T-helper 17 cell (primary cell): Measurements from ENCODE around the gene CLIP4. TPM values are rescaled to one million over a fixed set of nuclear protein-coding genes. Genes with fewer than 3 reads are reported as not detected.

Experiments
- ATAC-seq: fragments of 150-1000 bp; cut with Tn5 transposase; 2 replicates; pipeline ENCODE4 v1.10.0; 2021; ENCODE audit warnings: mild to moderate bottlenecking, moderate library complexity
- DNase-seq, 3 donors: peaks; one replicate each; pipeline versions ENCODE4 v3.0.0 to v3.0.0-alpha.2; 2020 to 2021
- H3K9me3 ChIP-seq: one replicate; pipeline ENCODE4 v1.7.0; 2013; ENCODE audit warnings: low read length, mild to moderate bottlenecking; ENCODE audit not compliant: control insufficient read depth, poor library complexity, severe bottlenecking
- H3K27ac Mint-ChIP-seq: one replicate; pipeline ENCODE4 v1.8.0; 2022; ENCODE audit warnings: mild to moderate bottlenecking, moderate library complexity, mixed read lengths
- H3K27me3 Mint-ChIP-seq: one replicate; pipeline ENCODE4 v1.8.0; 2022; ENCODE audit warnings: mixed read lengths
- H3K36me3 Mint-ChIP-seq: one replicate; pipeline ENCODE4 v1.8.0; 2022; ENCODE audit warnings: low read depth, mixed read lengths
- H3K4me1 Mint-ChIP-seq: one replicate; pipeline ENCODE4 v1.8.0; 2022; ENCODE audit warnings: mild to moderate bottlenecking, mixed read lengths
- H3K4me3 Mint-ChIP-seq: one replicate; pipeline ENCODE4 v1.8.0; 2022; ENCODE audit warnings: mild to moderate bottlenecking, moderate library complexity, mixed read lengths
- total RNA-seq, 4 donors: library from RNA in 2 of 4; stranded (reverse) in 2 of 4; gene quantifications; one replicate each; pipeline ENCODE4 v1.2.3 and lab custom pipeline; 2022 to 2026

Gene CLIP4
- total RNA-seq, 2 donors from 2014 or later = 36.8 to 41.6 TPM

DNA sequence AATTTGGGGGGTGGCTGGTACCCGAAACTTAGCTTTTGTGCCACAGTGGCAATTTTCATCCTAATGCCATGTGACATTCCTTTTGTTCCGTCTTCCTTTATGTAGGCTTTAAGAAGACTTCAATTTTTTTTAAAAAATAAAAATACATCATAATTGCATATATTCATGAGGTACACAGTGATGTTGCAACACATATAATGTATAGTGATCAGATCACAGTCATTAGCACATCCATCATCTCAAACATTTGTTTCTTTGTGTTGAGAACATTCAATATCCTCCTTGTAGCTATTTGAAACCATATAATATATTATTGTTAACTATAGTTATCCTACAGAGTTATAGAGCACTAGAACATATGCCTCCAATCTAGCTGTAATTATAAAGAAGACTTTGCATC, 6.0 kb upstream of the CLIP4 start:
- Mint-ChIP-seq H3K4me1 (peaks cover 5% of the 10 kb centered on the region), H3K36me3 (no peaks in the 10 kb centered on the region), H3K4me3 (no peak overlapping the region), H3K27ac (no peak overlapping the region), H3K27me3 (no peaks in the 10 kb centered on the region)
- no peak for ATAC-seq
- H3K9me3 ChIP-seq = no peaks in the 10 kb centered on the region
- DNase-seq = no peak

GRCh38 chr2:29110916-29111535, 4.2 kb upstream of the CLIP4 start:
- no peaks in the 10 kb centered on the region for H3K9me3 ChIP-seq
- DNase-seq = no peak
- no peak overlapping the region for H3K27ac Mint-ChIP-seq
- ATAC-seq = no peak
- H3K4me1 Mint-ChIP-seq = peaks cover 8% of the 10 kb centered on the region
- H3K27me3 Mint-ChIP-seq = no peaks in the 10 kb centered on the region
- no peak overlapping the region for H3K4me3 Mint-ChIP-seq
- no peaks in the 10 kb centered on the region for H3K36me3 Mint-ChIP-seq

DNA sequence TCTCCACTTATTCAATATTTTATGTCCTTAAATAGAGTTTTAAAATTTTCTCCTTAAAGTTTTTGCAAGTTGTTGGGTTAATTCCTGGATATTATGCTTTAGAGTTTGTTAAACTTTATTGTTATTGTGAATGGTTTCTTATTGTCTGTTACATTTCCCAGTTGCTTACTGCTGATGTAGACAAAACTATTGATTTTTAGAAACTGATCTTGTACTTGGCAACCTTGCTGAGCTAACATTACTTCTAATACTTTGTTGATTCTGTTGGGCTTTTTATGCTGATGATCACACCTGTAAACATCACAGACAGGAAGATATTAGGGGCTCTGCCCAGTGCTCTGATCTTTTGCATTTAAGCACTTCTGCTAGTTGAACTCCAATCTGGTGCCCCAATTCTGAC, 2.8 kb upstream of the CLIP4 start:
- no peak for ATAC-seq
- Mint-ChIP-seq H3K27me3 (no peaks in the 10 kb centered on the region), H3K27ac (no peak overlapping the region), H3K4me1 (peaks cover 20% of the 10 kb centered on the region), H3K36me3 (no peaks in the 10 kb centered on the region), H3K4me3 (no peak overlapping the region)
- no peak for DNase-seq
- H3K9me3 ChIP-seq = no peaks in the 10 kb centered on the region

DNA sequence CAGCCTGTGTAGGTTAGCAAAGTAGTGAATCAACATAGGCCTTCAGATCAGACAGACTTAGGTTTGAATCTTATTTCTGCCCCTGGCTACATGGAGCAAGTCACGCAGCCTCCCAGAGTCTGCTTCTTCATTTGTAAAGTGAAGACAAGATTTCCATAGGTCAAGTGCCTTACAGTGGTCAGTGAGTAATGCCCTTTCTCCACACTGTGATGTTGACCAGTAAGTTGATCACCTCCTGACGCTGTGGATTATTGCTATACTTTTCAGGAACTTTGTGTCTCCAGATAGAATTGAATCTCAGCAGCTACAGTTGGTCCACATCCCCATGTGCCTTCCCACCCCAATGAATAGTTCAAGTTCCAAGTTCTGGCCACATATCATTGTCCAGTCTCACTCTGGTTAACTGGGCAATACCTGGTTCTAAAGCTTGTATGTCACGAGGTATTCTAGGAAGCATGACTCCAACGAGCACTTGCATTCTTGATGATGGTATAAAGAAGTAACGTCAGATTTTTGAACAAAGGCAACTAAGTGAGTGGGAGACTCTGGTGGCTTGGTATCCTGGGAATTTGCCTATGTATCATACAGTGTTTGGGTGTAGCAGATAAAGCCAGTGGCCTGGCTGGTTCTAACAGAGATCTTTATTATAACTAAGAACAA, 2.1 kb upstream of the CLIP4 start:
- Mint-ChIP-seq H3K27ac (no peak overlapping the region), H3K4me1 (peaks cover 25% of the 10 kb centered on the region), H3K27me3 (no peaks in the 10 kb centered on the region), H3K36me3 (no peaks in the 10 kb centered on the region), H3K4me3 (no peak overlapping the region)
- no peaks in the 10 kb centered on the region for H3K9me3 ChIP-seq
- ATAC-seq = no peak
- no peak for DNase-seq

DNA sequence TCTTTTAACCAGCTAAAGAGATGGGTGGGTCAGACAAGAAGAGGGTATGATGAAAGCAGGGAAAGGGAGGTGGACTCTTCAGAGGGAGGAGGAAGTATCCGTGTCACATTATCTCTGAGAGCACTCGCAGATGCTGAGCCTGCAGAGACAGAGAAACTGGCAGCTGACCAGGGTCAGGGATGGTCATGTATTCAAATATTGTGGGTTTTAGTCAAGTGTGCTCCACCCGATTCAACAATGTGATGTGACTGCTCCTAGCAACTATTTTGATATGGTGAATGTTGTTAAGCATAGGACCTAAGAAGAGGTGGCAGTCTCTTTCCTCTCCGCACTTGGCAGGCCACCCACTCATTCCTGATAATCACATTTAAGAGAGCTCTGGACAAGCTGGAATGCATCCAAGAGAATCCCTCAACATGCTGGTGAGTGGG, 1.3 kb upstream of the CLIP4 start:
- Mint-ChIP-seq H3K4me3 (peak overlapping the region; percentile 93), H3K27me3 (no peaks in the 10 kb centered on the region), H3K27ac (peak overlapping the region; percentile 90), H3K4me1 (peaks cover 28% of the 10 kb centered on the region), H3K36me3 (no peaks in the 10 kb centered on the region)
- H3K9me3 ChIP-seq = no peaks in the 10 kb centered on the region
- DNase-seq (no peak), ATAC-seq (no peak)

- no peaks in the 10 kb centered on the region for H3K27me3 Mint-ChIP-seq
- DNase-seq (no peak), ATAC-seq (no peak)
- no peaks in the 10 kb centered on the region for H3K36me3 Mint-ChIP-seq
- peak overlapping the region; percentile 90 for H3K27ac Mint-ChIP-seq
- H3K4me3 Mint-ChIP-seq = peak overlapping the region; percentile 93
- peaks cover 32% of the 10 kb centered on the region for H3K4me1 Mint-ChIP-seq
- H3K9me3 ChIP-seq = no peaks in the 10 kb centered on the region
Measured at GRCh38 chr2:29114586-29114945, 649 bp upstream of the CLIP4 start.

GRCh38 chr2:29115797-29116781, 874 bp downstream of the CLIP4 start:
- ATAC-seq = peak; percentile 73
- peak; percentile 27 to 43 (median 36) for DNase-seq
- no peaks in the 10 kb centered on the region for H3K9me3 ChIP-seq
- Mint-ChIP-seq H3K27ac (peak overlapping the region; percentile 93), H3K4me1 (peaks cover 40% of the 10 kb centered on the region), H3K36me3 (no peaks in the 10 kb centered on the region), H3K27me3 (no peaks in the 10 kb centered on the region), H3K4me3 (peak overlapping the region; percentile 93)

DNA sequence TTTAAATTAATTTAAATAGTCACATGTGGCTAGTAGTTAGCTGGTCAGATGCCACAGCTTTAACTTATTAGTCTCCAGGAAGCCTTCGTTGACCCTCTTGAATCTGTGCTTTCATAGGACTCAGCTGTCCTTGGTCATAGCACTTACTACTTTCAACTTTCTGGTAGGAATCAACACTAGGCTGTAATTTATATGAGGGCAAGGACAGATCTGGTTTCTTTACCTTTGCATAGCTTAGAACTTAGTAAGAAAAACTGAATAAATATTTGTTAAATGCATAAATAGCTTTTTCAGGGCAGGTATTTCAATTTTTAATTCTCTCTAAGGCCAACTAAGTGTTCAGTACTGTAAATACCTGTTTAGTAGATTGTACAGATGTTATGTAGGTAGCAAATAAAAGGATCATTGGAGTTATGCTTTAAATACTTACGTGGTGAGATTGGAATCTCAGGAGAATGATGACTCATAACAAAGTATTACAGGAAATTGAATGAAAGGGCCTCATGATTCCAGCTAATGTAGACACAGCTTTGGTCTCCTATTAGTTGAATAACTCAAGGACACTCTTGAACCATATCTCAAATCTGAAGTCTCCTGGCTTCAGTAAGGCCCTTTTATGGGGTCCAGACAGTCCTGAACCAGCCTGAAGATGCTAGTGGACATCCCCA, 2.6 kb downstream of the CLIP4 start:
- no peak overlapping the region for H3K4me3 Mint-ChIP-seq
- peak overlapping the region; percentile 93 for H3K27ac Mint-ChIP-seq
- no peaks in the 10 kb centered on the region for H3K36me3 Mint-ChIP-seq
- peaks cover 40% of the 10 kb centered on the region for H3K4me1 Mint-ChIP-seq
- H3K27me3 Mint-ChIP-seq = no peaks in the 10 kb centered on the region
- no peak for DNase-seq
- no peak for ATAC-seq
- H3K9me3 ChIP-seq = no peaks in the 10 kb centered on the region

- H3K4me3 Mint-ChIP-seq = no peak overlapping the region
- peak overlapping the region; percentile 93 for H3K27ac Mint-ChIP-seq
- H3K4me1 Mint-ChIP-seq = peaks cover 37% of the 10 kb centered on the region
- DNase-seq = no peak
- no peaks in the 10 kb centered on the region for H3K9me3 ChIP-seq
- H3K27me3 Mint-ChIP-seq = no peaks in the 10 kb centered on the region
- H3K36me3 Mint-ChIP-seq = peaks cover 6% of the 10 kb centered on the region
- no peak for ATAC-seq
Measured at GRCh38 chr2:29119211-29119610, 4.0 kb downstream of the CLIP4 start.

DNA sequence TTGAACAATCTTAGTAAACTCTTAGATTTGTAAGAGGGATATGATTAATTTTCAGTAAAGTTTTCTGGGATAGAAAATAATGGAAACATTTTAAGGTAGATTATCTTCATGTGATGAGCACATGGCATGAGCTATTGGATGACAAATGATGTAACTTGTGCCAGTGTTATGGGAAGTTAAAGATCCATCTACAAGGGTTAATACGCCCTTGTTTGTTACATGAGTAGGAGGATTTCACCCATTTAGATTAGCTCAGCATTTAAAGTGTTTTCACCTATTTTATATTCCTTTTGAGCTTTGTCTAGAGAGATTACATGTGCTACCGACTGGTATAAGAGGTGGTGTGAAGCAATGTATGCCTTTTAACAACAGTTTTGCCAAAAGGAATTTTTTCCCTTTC, 5.6 kb downstream of the CLIP4 start:
- H3K9me3 ChIP-seq = no peaks in the 10 kb centered on the region
- DNase-seq = no peak
- no peak overlapping the region for H3K27ac Mint-ChIP-seq
- H3K27me3 Mint-ChIP-seq = no peaks in the 10 kb centered on the region
- no peak for ATAC-seq
- no peak overlapping the region for H3K4me3 Mint-ChIP-seq
- H3K4me1 Mint-ChIP-seq = peaks cover 35% of the 10 kb centered on the region
- H3K36me3 Mint-ChIP-seq = peaks cover 13% of the 10 kb centered on the region

- H3K27ac Mint-ChIP-seq = no peak overlapping the region
- no peak for ATAC-seq
- H3K9me3 ChIP-seq = no peaks in the 10 kb centered on the region
- H3K4me1 Mint-ChIP-seq = peaks cover 20% of the 10 kb centered on the region
- no peak for DNase-seq
- no peak overlapping the region for H3K4me3 Mint-ChIP-seq
- H3K27me3 Mint-ChIP-seq = no peaks in the 10 kb centered on the region
- peaks cover 13% of the 10 kb centered on the region for H3K36me3 Mint-ChIP-seq
Measured at GRCh38 chr2:29123617-29124349, 8.6 kb downstream of the CLIP4 start.

GRCh38 chr2:29124504-29124903, 9.3 kb downstream of the CLIP4 start:
- Mint-ChIP-seq H3K4me3 (no peak overlapping the region), H3K27me3 (no peaks in the 10 kb centered on the region), H3K27ac (no peak overlapping the region), H3K4me1 (peaks cover 15% of the 10 kb centered on the region), H3K36me3 (peaks cover 13% of the 10 kb centered on the region)
- DNase-seq (no peak), ATAC-seq (no peak)
- no peaks in the 10 kb centered on the region for H3K9me3 ChIP-seq
